Mesenchymal stem cell (in vitro differentiated cells and primary cell): ENCODE measurements around the gene ADAMTS17.

Experiments used
- DNase-seq: peaks from one replicate; pipeline ENCODE4 v3.0.0-alpha.2; 2013
- H2AFZ ChIP-seq: one replicate; pipeline ENCODE4 v1.6.1; 2013; ENCODE audit warnings: low read depth, mild to moderate bottlenecking, control low read depth, inconsistent platforms, low read length, moderate library complexity
- H2AK5ac ChIP-seq: 2 replicates; pipeline ENCODE4 v1.6.1; 2013; ENCODE audit warnings: low read length, moderate library complexity, mild to moderate bottlenecking, inconsistent platforms; ENCODE audit not compliant: severe bottlenecking
- H2BK120ac ChIP-seq: one replicate; pipeline ENCODE4 v1.6.1; 2013; ENCODE audit warnings: low read depth, mild to moderate bottlenecking, inconsistent platforms, low read length, moderate library complexity
- H2BK12ac ChIP-seq, 2 experiments: one replicate each; pipeline ENCODE4 v1.6.1; 2013; ENCODE audit warnings: inconsistent platforms in 2 of 2, low read length in 2 of 2, mild to moderate bottlenecking in 2 of 2, moderate library complexity in 2 of 2, control low read depth in 1 of 2
- H2BK15ac ChIP-seq: one replicate; pipeline ENCODE4 v1.6.1; 2013; ENCODE audit warnings: mild to moderate bottlenecking, low read depth, inconsistent platforms; ENCODE audit not compliant: poor library complexity, severe bottlenecking
- H2BK5ac ChIP-seq: 2 replicates; pipeline ENCODE4 v1.6.1; 2013; ENCODE audit warnings: low read depth, mild to moderate bottlenecking, low read length, control low read depth, inconsistent platforms; ENCODE audit not compliant: poor library complexity, severe bottlenecking
- H3K14ac ChIP-seq, 2 experiments: one replicate each; pipeline ENCODE4 v1.6.1; 2013; ENCODE audit warnings: inconsistent platforms in 2 of 2, low read length in 2 of 2, control low read depth in 1 of 2, mild to moderate bottlenecking in 1 of 2, moderate library complexity in 1 of 2
- H3K18ac ChIP-seq, 2 experiments: one replicate each; pipeline ENCODE4 v1.6.1; 2013; ENCODE audit warnings: inconsistent platforms in 2 of 2, low read length in 2 of 2, control low read depth in 1 of 2, low read depth in 1 of 2, mild to moderate bottlenecking in 1 of 2
- H3K23ac ChIP-seq, 2 experiments: one replicate each; pipeline ENCODE4 v1.6.1; 2013; ENCODE audit warnings: inconsistent platforms in 2 of 2, low read length in 2 of 2, mild to moderate bottlenecking in 2 of 2, moderate library complexity in 2 of 2, control low read depth in 1 of 2
- H3K27ac ChIP-seq: 2 replicates; pipeline ENCODE4 v1.5.1; 2013; ENCODE audit warnings: mild to moderate bottlenecking, moderate library complexity, low read length, control low read depth, inconsistent platforms; ENCODE audit not compliant: poor library complexity, severe bottlenecking
- H3K27me3 ChIP-seq, 2 experiments: 2 replicates each; pipeline versions ENCODE4 v1.6.1 to v1.7.0; 2013; ENCODE audit warnings: low read length in 2 of 2, mild to moderate bottlenecking in 2 of 2, moderate library complexity in 2 of 2, control low read depth in 1 of 2, inconsistent platforms in 1 of 2; ENCODE audit not compliant: control insufficient read depth in 1 of 2, insufficient read depth in 1 of 2
- H3K36me3 ChIP-seq, 2 experiments: 2 replicates each; pipeline versions ENCODE4 v1.6.1 to v1.7.0; 2013; ENCODE audit warnings: low read length in 2 of 2, control low read depth in 1 of 2, inconsistent platforms in 1 of 2, low read depth in 1 of 2, mild to moderate bottlenecking in 1 of 2; ENCODE audit not compliant: insufficient read depth in 2 of 2, control insufficient read depth in 1 of 2
- H3K4ac ChIP-seq, 2 experiments: one replicate each; pipeline ENCODE4 v1.6.1; 2013; ENCODE audit warnings: inconsistent platforms in 2 of 2, low read length in 2 of 2, mild to moderate bottlenecking in 2 of 2, moderate library complexity in 2 of 2, control low read depth in 1 of 2, low read depth in 1 of 2
- H3K4me1 ChIP-seq: 2 replicates; pipeline ENCODE4 v1.6.1; 2013; ENCODE audit warnings: low read depth, low read length, control low read depth; ENCODE audit not compliant: control insufficient read depth, insufficient read depth
- H3K4me2 ChIP-seq: 2 replicates; pipeline ENCODE4 v1.6.1; 2013; ENCODE audit warnings: low read length, mild to moderate bottlenecking, inconsistent platforms; ENCODE audit not compliant: poor library complexity, severe bottlenecking
- H3K4me3 ChIP-seq, 2 experiments: 2 replicates each; pipeline versions ENCODE4 v1.5.1 to v1.7.0; 2013; ENCODE audit warnings: low read length in 2 of 2, mild to moderate bottlenecking in 2 of 2, control low read depth in 1 of 2, low read depth in 1 of 2; ENCODE audit not compliant: insufficient read depth in 1 of 2
- H3K79me1 ChIP-seq: replicated peaks from 2 replicates; pipeline ENCODE4 v1.6.1; 2013; ENCODE audit warnings: mild to moderate bottlenecking, control low read depth, low read length, inconsistent platforms; ENCODE audit not compliant: poor library complexity, severe bottlenecking
- H3K9ac ChIP-seq: 2 replicates; pipeline ENCODE4 v1.7.0; 2013; ENCODE audit warnings: mild to moderate bottlenecking, low read length, moderate library complexity
- H3K9me3 ChIP-seq: 2 replicates; pipeline ENCODE4 v1.7.0; 2013; ENCODE audit warnings: mild to moderate bottlenecking, low read length; ENCODE audit not compliant: control insufficient read depth
- H4K8ac ChIP-seq: one replicate; pipeline ENCODE4 v1.6.1; 2013; ENCODE audit warnings: inconsistent platforms, mild to moderate bottlenecking, low read length, moderate library complexity
- H4K91ac ChIP-seq: one replicate; pipeline ENCODE4 v1.6.1; 2013; ENCODE audit warnings: mild to moderate bottlenecking, low read length, inconsistent platforms
- WGBS: methylation state at CpG from one replicate; pipeline ENCODE4 v1.1.7; 2013; ENCODE audit warnings: mixed read lengths; 5-methylcytosine and 5-hydroxymethylcytosine counted together

ADAMTS17 gene

DNA sequence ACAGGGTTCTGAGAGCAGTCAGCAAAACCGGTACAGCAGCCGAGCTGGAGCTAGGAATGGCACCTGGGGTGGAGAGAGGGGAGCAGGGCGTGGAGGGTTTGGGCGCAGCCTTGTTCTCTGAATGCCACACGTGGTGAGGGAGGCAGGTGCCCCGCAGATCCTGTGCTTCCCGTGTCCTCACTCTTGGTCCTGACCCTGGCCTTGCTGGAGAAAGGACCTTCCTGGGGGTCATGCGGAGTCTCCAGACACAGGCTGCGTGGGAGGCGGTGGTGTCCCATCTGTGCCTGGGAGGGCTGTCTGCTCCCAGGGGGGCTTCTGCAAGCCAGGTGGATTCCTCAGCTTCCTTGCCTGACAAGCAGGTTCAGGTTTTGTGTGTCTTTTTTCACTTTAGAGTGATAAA is 363.8 kb downstream of the ADAMTS17 start:
- 91% methylated on average over 10 of the region's 10 CpGs for WGBS
- no peaks in the 10 kb centered on the region for H3K9me3 ChIP-seq

DNA sequence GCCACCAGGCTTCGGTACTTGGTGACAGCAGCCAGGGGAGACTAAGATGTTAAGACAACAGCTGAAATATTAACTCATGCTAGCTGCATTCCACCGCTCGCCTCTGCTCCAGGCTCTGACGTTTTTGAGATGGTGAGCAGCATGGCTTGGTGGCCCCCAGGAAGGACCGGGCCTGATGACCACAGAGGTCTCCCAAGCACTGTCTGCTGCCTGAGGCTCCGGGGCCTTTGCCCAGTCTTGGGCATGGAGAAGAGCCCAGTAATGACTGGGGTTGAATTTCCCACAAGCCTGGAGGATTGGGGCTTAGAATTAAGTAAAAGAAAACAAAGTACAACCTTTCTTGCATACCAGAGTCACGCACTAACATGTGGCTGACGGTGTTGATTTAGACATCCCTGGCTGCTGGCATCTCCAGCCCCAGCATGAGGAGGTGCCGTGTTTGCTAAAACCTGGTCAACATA is 364.9 kb downstream of the ADAMTS17 start:
- H2BK15ac ChIP-seq, result no peak overlapping the region
- peaks cover 0 to 12% of the 10 kb centered on the region in 2 experiments for H3K27me3 ChIP-seq
- no peak overlapping the region for H3K14ac ChIP-seq
- H3K4me1 ChIP-seq, result peaks cover 10% of the 10 kb centered on the region
- no peaks in the 10 kb centered on the region for H3K36me3 ChIP-seq
- no peak overlapping the region for H3K18ac ChIP-seq
- no peak overlapping the region for H4K91ac ChIP-seq
- no peak overlapping the region for H2BK120ac ChIP-seq
- H3K9ac ChIP-seq, result no peak overlapping the region
- no peak overlapping the region for H2BK5ac ChIP-seq
- H2AFZ ChIP-seq, result no peak overlapping the region
- no peaks in the 10 kb centered on the region for H3K9me3 ChIP-seq
- no peak overlapping the region for H3K23ac ChIP-seq
- no peak overlapping the region for H3K4ac ChIP-seq
- H2BK12ac ChIP-seq, result no peak overlapping the region
- no peak overlapping the region for H2AK5ac ChIP-seq
- H3K4me3 ChIP-seq, result no peak overlapping the region
- no peaks in the 10 kb centered on the region for H3K79me1 ChIP-seq
- H3K27ac ChIP-seq, result no peak overlapping the region
- no peak overlapping the region for H3K4me2 ChIP-seq
- DNase-seq, result peak; percentile 52
- WGBS, result 79% methylated on average over 9 of the region's 9 CpGs
- H4K8ac ChIP-seq, result no peak overlapping the region

More for the DNA sequence above, 363.8 kb downstream of the ADAMTS17 start:
- Histone ChIP-seq H2AK5ac (no peak overlapping the region), H3K4me2 (no peak overlapping the region), H2BK12ac (no peak overlapping the region), H3K23ac (no peak overlapping the region), H3K4ac (no peak overlapping the region), H3K18ac (no peak overlapping the region), H3K36me3 (no peaks in the 10 kb centered on the region), H3K27me3 (peaks cover 0 to 20% of the 10 kb centered on the region in 2 experiments), H2BK5ac (no peak overlapping the region), H3K4me3 (no peak overlapping the region), H3K9ac (no peak overlapping the region), H2AFZ (no peak overlapping the region), H3K14ac (no peak overlapping the region), H3K79me1 (no peaks in the 10 kb centered on the region), H4K8ac (no peak overlapping the region), H2BK15ac (no peak overlapping the region), H4K91ac (no peak overlapping the region), H3K27ac (no peak overlapping the region), H3K4me1 (peaks cover 17% of the 10 kb centered on the region), H2BK120ac (no peak overlapping the region)
- no peak for DNase-seq

DNA sequence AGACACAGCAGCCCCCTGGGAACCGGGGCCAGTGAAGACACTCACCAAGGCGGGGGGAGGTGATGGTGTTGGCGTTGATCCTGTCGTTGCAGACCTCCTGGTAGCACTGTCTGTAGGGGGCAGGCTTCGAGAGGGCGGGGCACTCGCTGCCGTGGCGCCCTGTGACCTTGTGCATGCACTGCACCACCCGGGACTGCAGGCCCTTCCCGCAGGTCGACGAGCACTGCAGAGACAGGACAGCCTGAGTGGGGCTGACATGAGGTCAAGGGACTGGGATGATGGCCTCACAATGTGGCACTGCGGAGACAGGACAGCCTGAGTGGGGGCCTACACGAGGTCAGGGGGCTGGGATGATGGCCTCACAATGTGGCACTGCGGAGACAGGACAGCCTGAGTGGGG is 365.8 kb downstream of the ADAMTS17 start:
- 86% methylated on average over 16 of the region's 16 CpGs for WGBS
- Histone ChIP-seq H4K91ac (peak overlapping the region; percentile 69), H3K4me3 (no peak overlapping the region)

DNA sequence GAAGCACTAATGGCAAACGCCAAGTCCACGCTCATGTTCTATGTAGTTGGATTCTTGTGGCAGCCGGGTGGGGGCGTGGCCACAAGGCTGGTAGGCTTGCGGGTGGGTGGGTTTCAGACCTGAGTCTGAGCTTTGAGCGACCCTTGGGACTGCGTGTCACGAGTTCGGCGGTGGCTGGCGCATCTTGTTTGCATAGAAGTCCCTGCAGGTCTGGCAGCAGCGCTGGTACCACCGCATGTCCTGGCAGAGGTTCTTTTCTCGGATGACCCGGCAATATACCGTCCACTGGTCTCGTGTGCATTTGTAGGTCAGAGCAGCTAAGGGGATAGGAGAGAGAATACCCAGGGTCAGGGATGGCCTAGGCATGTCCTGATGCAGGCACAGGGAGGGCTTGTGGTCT is 367.5 kb downstream of the ADAMTS17 start:
- H2BK12ac ChIP-seq, result no peak overlapping the region
- no peaks in the 10 kb centered on the region for H3K9me3 ChIP-seq
- no peak overlapping the region for H3K4me3 ChIP-seq
- H2BK15ac ChIP-seq, result no peak overlapping the region
- no peak overlapping the region for H2BK5ac ChIP-seq
- peaks cover 13% of the 10 kb centered on the region for H3K4me1 ChIP-seq
- no peak overlapping the region for H2BK120ac ChIP-seq
- H3K4ac ChIP-seq, result no peak overlapping the region
- H3K14ac ChIP-seq, result peak overlapping the region in 1 of 2 experiments; percentile 77
- peaks cover 0 to 26% of the 10 kb centered on the region in 2 experiments for H3K27me3 ChIP-seq
- H4K91ac ChIP-seq, result no peak overlapping the region
- 94% methylated on average over 17 of the region's 17 CpGs for WGBS
- no peak overlapping the region for H3K23ac ChIP-seq
- no peak overlapping the region for H4K8ac ChIP-seq
- no peak overlapping the region for H2AFZ ChIP-seq
- no peak overlapping the region for H3K9ac ChIP-seq
- no peak for DNase-seq
- H2AK5ac ChIP-seq, result no peak overlapping the region
- H3K18ac ChIP-seq, result no peak overlapping the region
- no peaks in the 10 kb centered on the region for H3K36me3 ChIP-seq
- H3K79me1 ChIP-seq, result no peaks in the 10 kb centered on the region
- H3K4me2 ChIP-seq, result no peak overlapping the region
- no peak overlapping the region for H3K27ac ChIP-seq

More for the DNA sequence above, 365.8 kb downstream of the ADAMTS17 start:
- Histone ChIP-seq H3K36me3 (no peaks in the 10 kb centered on the region), H3K27me3 (peaks cover 0 to 16% of the 10 kb centered on the region in 2 experiments), H3K4ac (no peak overlapping the region), H2AK5ac (no peak overlapping the region), H3K9me3 (no peaks in the 10 kb centered on the region), H2BK120ac (no peak overlapping the region), H3K18ac (no peak overlapping the region), H3K23ac (no peak overlapping the region), H2BK12ac (no peak overlapping the region), H3K4me2 (no peak overlapping the region), H2BK5ac (no peak overlapping the region), H3K79me1 (no peaks in the 10 kb centered on the region), H3K27ac (no peak overlapping the region), H2AFZ (no peak overlapping the region), H3K14ac (peak overlapping the region in 1 of 2 experiments; percentile 56), H4K8ac (no peak overlapping the region), H3K9ac (no peak overlapping the region), H3K4me1 (peaks cover 12% of the 10 kb centered on the region), H2BK15ac (no peak overlapping the region)
- DNase-seq, result no peak
